Fibroblast of the conjunctiva (primary cell): ENCODE measurements around the gene CDC25B.
A peak's percentile ranks its signal among the peaks of the same experiment; 100 is the strongest.

Experiments used
- DNase-seq: peaks from one replicate; pipeline ENCODE4 v3.0.0-alpha.2; 2010; ENCODE audit warnings: low read depth

Gene CDC25B

GRCh38 chr20:3795511-3796468 is at the start of gene CDC25B:
Gene CDC25B, plus strand, starts transcription at chr20:3796310. Its CDS starts 222 bp downstream, at chr20:3796532.
- DNase-seq = peak; percentile 88

- DNase-seq = no peak
Observed at GRCh38 chr20:3747471-3747870, 48.6 kb upstream of the CDC25B start.

GRCh38 chr20:3748073-3748472 is 48.0 kb upstream of the CDC25B start:
- DNase-seq = no peak

GRCh38 chr20:3749087-3749688 is 46.9 kb upstream of the CDC25B start:
- no peak for DNase-seq

GRCh38 chr20:3749689-3750531 is 46.2 kb upstream of the CDC25B start:
- no peak for DNase-seq

- DNase-seq = no peak
Observed at GRCh38 chr20:3751305-3751674, 44.8 kb upstream of the CDC25B start.

- no peak for DNase-seq
Observed at GRCh38 chr20:3751675-3752385, 44.3 kb upstream of the CDC25B start.

- no peak for DNase-seq
Observed at GRCh38 chr20:3752386-3752759, 43.7 kb upstream of the CDC25B start.

- peak; percentile 59 for DNase-seq
Observed at GRCh38 chr20:3753098-3753497, 43.0 kb upstream of the CDC25B start.

- DNase-seq = no peak
Observed at GRCh38 chr20:3753501-3754275, 42.4 kb upstream of the CDC25B start.

- DNase-seq = no peak
Observed at GRCh38 chr20:3754276-3754630, 41.9 kb upstream of the CDC25B start.

- no peak for DNase-seq
Observed at GRCh38 chr20:3755269-3755668, 40.8 kb upstream of the CDC25B start.

GRCh38 chr20:3755814-3756480 is 40.2 kb upstream of the CDC25B start:
- no peak for DNase-seq

- DNase-seq = no peak
Observed at GRCh38 chr20:3757268-3757667, 38.8 kb upstream of the CDC25B start.

- DNase-seq = no peak
Observed at GRCh38 chr20:3758566-3758965, 37.5 kb upstream of the CDC25B start.

- no peak for DNase-seq
Observed at GRCh38 chr20:3759316-3759823, 36.7 kb upstream of the CDC25B start.

- DNase-seq = no peak
Observed at GRCh38 chr20:3759884-3760283, 36.2 kb upstream of the CDC25B start.

GRCh38 chr20:3760655-3761348 is 35.3 kb upstream of the CDC25B start:
- no peak for DNase-seq

- DNase-seq = no peak
Observed at GRCh38 chr20:3763671-3764601, 32.2 kb upstream of the CDC25B start.
